Body of pancreas (tissue), 4 donors: ENCODE measurements around the gene UBE2G2.

Experiments used
- CTCF ChIP-seq, 7 experiments: fragments of 450-650 bp in 4 of 7; fragments of 200-600 bp in 3 of 7; sonication (generic) in 3 of 7; IDR thresholded peaks; one replicate each; pipeline ENCODE4 v1.5.1; 2016 to 2019; ENCODE audit warnings: antibody characterized with exemption in 7 of 7
- POLR2A ChIP-seq, 3 donors: fragments of 450-650 bp; IDR thresholded peaks; one replicate each; pipeline ENCODE4 v1.6.1; 2016; ENCODE audit warnings: antibody characterized with exemption in 3 of 3, mild to moderate bottlenecking in 2 of 3

DNA sequence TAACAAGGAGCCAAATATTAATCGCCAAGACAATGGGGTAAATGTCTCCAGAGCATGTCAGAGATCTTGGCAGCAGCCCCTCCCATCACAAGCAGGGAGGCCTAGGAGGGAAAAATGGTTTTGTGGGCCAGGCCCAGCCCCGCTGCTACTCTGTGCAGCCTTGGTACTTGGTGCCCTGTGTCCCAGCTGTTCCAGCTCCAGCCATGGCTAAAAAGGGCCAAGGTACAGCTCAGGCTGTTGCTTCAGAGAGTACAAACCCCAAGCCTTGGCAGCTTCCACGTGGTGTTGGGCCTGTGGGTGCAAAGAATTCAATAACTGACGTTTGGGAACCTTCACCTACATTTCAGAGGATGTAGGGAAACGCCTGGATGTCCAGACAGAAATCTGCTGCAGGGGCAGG, 10.4 kb downstream of the UBE2G2 start:
- TF ChIP-seq CTCF (IDR thresholded peaks at IDR 0.05) (no peak), POLR2A (IDR thresholded peaks at IDR 0.05) (no peak)
